Nasal cavity respiratory epithelium epithelial cell of viscerocranial mucosa (primary cell): ENCODE results near the gene ZNF205. TPM values are rescaled to one million over a fixed set of nuclear protein-coding genes. Genes with fewer than 3 reads are reported as not detected.

ENCODE experiments used
- total RNA-seq: library from RNA; depleted of rRNA; stranded (reverse); fragments of >200 nt; gene quantifications from 2 replicates; pipeline ENCODE4 v1.2.3, GENCODE V29; 2014

ZNF205 gene
- total RNA-seq, result 17.4 and 17.8 TPM in 2 replicates

GRCh38 chr16:3112058-3112880 lies at the start of gene ZNF205:
ZNF205 (plus strand) TSS chr16:3112586; CDS start chr16:3113431, 845 bp downstream.

GRCh38 chr16:3065069-3065741 lies 47.2 kb upstream of the ZNF205 start, which contains the start of gene IL32:
IL32 (plus strand) TSS chr16:3065640; CDS start chr16:3065812, 172 bp downstream.

GRCh38 chr16:3098459-3099394 lies 13.7 kb upstream of the ZNF205 start, which contains the start of gene ZSCAN10:
ZSCAN10 (minus strand) TSS chr16:3099294; CDS start chr16:3092937, 6,357 bp downstream.

GRCh38 chr16:3134338-3135125 lies 22.1 kb downstream of the ZNF205 start, which contains the start of gene ZNF213:
ZNF213 (plus strand) TSS chr16:3135029; CDS start chr16:3137281, 2,252 bp downstream.

Other genes starting within 250 kb of the ZNF205 start
- 52.8 and 69.7 TPM in 2 replicates for gene FLYWCH2, start 229.4 kb upstream of the ZNF205 start, total RNA-seq
- 84.4 and 111 TPM in 2 replicates for gene FLYWCH1, start 200.7 kb upstream of the ZNF205 start, total RNA-seq
- gene KREMEN2, start 148.3 kb upstream of the ZNF205 start, total RNA-seq, result 3.8 and 10.2 TPM in 2 replicates
- 6.5 and 8.8 TPM in 2 replicates for gene PAQR4, start 143.2 kb upstream of the ZNF205 start, total RNA-seq
- 0.34 and 0.50 TPM in 2 replicates for gene PKMYT1, start 132.1 kb upstream of the ZNF205 start, total RNA-seq
- under 0.01 and 0.14 TPM in 2 replicates for gene CLDN9, start 99.7 kb upstream of the ZNF205 start, total RNA-seq
- gene CLDN6, start 94.4 kb upstream of the ZNF205 start, total RNA-seq, result under 0.01 and 0.14 TPM in 2 replicates
- gene TNFRSF12A, start 92.2 kb upstream of the ZNF205 start, total RNA-seq, result 279 and 421 TPM in 2 replicates
- gene HCFC1R1, start 88.6 kb upstream of the ZNF205 start, total RNA-seq, result 2.4 and 9.4 TPM in 2 replicates
- 14.4 and 23.2 TPM in 2 replicates for gene THOC6, start 88.6 kb upstream of the ZNF205 start, total RNA-seq
- gene BICDL2, start 75.6 kb upstream of the ZNF205 start, total RNA-seq, result 23.3 and 27.3 TPM in 2 replicates
- 0.21 and 0.34 TPM in 2 replicates for gene MMP25, start 66.0 kb upstream of the ZNF205 start, total RNA-seq
- 1.7 and 32.1 TPM in 2 replicates for gene IL32, start 46.9 kb upstream of the ZNF205 start, total RNA-seq
- gene ZSCAN10, start 13.3 kb upstream of the ZNF205 start, total RNA-seq, result not detected in 2 replicates
- 13.7 and 22.8 TPM in 2 replicates for gene ZNF213, start 22.4 kb downstream of the ZNF205 start, total RNA-seq
- gene OR1F1, start 75.6 kb downstream of the ZNF205 start, total RNA-seq, result 0.14 TPM in 1 of 2 replicates, not detected in the other
- gene ZNF200, start 122.6 kb downstream of the ZNF205 start, total RNA-seq, result 9.9 and 13.7 TPM in 2 replicates
- under 0.01 and 0.07 TPM in 2 replicates for gene MEFV, start 144.0 kb downstream of the ZNF205 start, total RNA-seq
- 55.7 and 64.9 TPM in 2 replicates for gene ZNF263, start 170.9 kb downstream of the ZNF205 start, total RNA-seq
- 6.0 and 7.9 TPM in 2 replicates for gene TIGD7, start 192.8 kb downstream of the ZNF205 start, total RNA-seq
- 25.6 and 36.6 TPM in 2 replicates for gene ZNF75A, start 192.9 kb downstream of the ZNF205 start, total RNA-seq
- gene OR2C1, start 243.3 kb downstream of the ZNF205 start, total RNA-seq, result not detected in 2 replicates